NCI-H2227 (cell line): ENCODE results near the gene TBC1D10B.
"Not testable (repeated sequence)": the region's sequence is repeated elsewhere in the genome, so short reads cannot be mapped to it uniquely, and the experiment has no call there.

Experiments
- DNase-seq: peaks from one replicate; lab custom pipeline; 2025; ENCODE audit not compliant: unreplicated experiment; lab: John Stamatoyannopoulos, UW

Gene TBC1D10B

GRCh38 chr16:30356401-30357084, 13.8 kb downstream of the TBC1D10B start:
- DNase-seq: no peak

GRCh38 chr16:30355954-30356308, 14.4 kb downstream of the TBC1D10B start:
- no peak for DNase-seq

- DNase-seq: peak; percentile 99
Observed at GRCh38 chr16:30355144-30355953, 14.9 kb downstream of the TBC1D10B start, which contains the start of gene CD2BP2. TSS of gene CD2BP2 (minus strand) at chr16:30355308. CDS start at chr16:30354681, 627 bp downstream.

- DNase-seq: no peak
Observed at GRCh38 chr16:30354423-30355143, 15.7 kb downstream of the TBC1D10B start.

GRCh38 chr16:30353438-30354129, 16.7 kb downstream of the TBC1D10B start:
- DNase-seq: no peak

GRCh38 chr16:30352488-30353401, 17.5 kb downstream of the TBC1D10B start:
- DNase-seq: no peak

- no peak for DNase-seq
Observed at GRCh38 chr16:30351586-30352419, 18.5 kb downstream of the TBC1D10B start.

GRCh38 chr16:30351001-30351441, 19.3 kb downstream of the TBC1D10B start:
- DNase-seq: no peak

- DNase-seq: no peak
Observed at GRCh38 chr16:30350134-30350871, 20.0 kb downstream of the TBC1D10B start.

- DNase-seq: no peak
Observed at GRCh38 chr16:30349675-30350074, 20.6 kb downstream of the TBC1D10B start.

- no peak for DNase-seq
Observed at GRCh38 chr16:30348929-30349328, 21.4 kb downstream of the TBC1D10B start.

GRCh38 chr16:30348113-30348512, 22.2 kb downstream of the TBC1D10B start:
- no peak for DNase-seq

GRCh38 chr16:30346286-30346685, 24.0 kb downstream of the TBC1D10B start:
- DNase-seq: no peak

- DNase-seq: not testable (repeated sequence)
Observed at GRCh38 chr16:30343491-30343820, 26.8 kb downstream of the TBC1D10B start.

- DNase-seq: no peak
Observed at GRCh38 chr16:30342751-30343490, 27.4 kb downstream of the TBC1D10B start.

- DNase-seq: not testable (repeated sequence)
Observed at GRCh38 chr16:30341971-30342370, 28.3 kb downstream of the TBC1D10B start.

GRCh38 chr16:30340621-30341020, 29.7 kb downstream of the TBC1D10B start:
- no peak for DNase-seq

GRCh38 chr16:30338715-30339114, 31.6 kb downstream of the TBC1D10B start:
- DNase-seq: not testable (repeated sequence)
